H1 (cell line): ENCODE data around the gene MAPKAPK2. TPM values are rescaled to one million over a fixed set of nuclear protein-coding genes. Genes with fewer than 3 reads are reported as not detected.

Experiments used
- CTCF ChIA-PET: fragments of 300-600 bp; sonication (Branson Sonifier 250); formaldehyde crosslinking; loops from one replicate; lab custom pipeline; 2021; ENCODE audit not compliant: partially characterized antibody; lab: Charles Lee
- POLR2A ChIA-PET: fragments of 300-600 bp; sonication (Branson Sonifier 250); formaldehyde crosslinking; loops from one replicate; lab custom pipeline; 2021; ENCODE audit warnings: inconsistent platforms; ENCODE audit not compliant: partially characterized antibody; lab: Charles Lee
- DNase-seq, 2 experiments: peaks; one replicate each; pipeline versions ENCODE4 v3.0.0 to v3.0.0-alpha.2; 2010 to 2022; ENCODE audit warnings: low spot score in 2 of 2, low read depth in 1 of 2, mixed read lengths in 1 of 2
- FAIRE-seq: peaks from 2 replicates; lab custom pipeline; 2011; peaks lifted over from hg19 to GRCh38; lab: Jason Lieb, UNC
- H2AFZ ChIP-seq: 2 replicates; pipeline ENCODE4 v1.8.1; 2012; ENCODE audit warnings: low read length, inconsistent platforms
- H2AK5ac ChIP-seq: 2 replicates; pipeline ENCODE4 v1.6.1; 2013; ENCODE audit warnings: low read depth, low read length
- H2BK120ac ChIP-seq: replicated peaks from 2 replicates; pipeline ENCODE3; 2013; ENCODE audit warnings: low read depth, low read length, inconsistent platforms
- H2BK12ac ChIP-seq: 2 replicates; pipeline ENCODE4 v1.6.1; 2013; ENCODE audit warnings: low read depth, low read length
- H2BK15ac ChIP-seq: 2 replicates; pipeline ENCODE4 v1.6.1; 2013; ENCODE audit warnings: low read length
- H2BK20ac ChIP-seq: 2 replicates; pipeline ENCODE4 v1.6.1; 2013; ENCODE audit warnings: low read length
- H2BK5ac ChIP-seq: 2 replicates; pipeline ENCODE4 v1.6.1; 2013; ENCODE audit warnings: low read depth, low read length
- H3K14ac ChIP-seq: 2 replicates; pipeline ENCODE4 v1.6.1; 2013; ENCODE audit warnings: inconsistent platforms; ENCODE audit not compliant: insufficient read length
- H3K18ac ChIP-seq: 2 replicates; pipeline ENCODE4 v1.6.1; 2013; ENCODE audit warnings: low read length; ENCODE audit errors: extremely low read depth
- H3K23ac ChIP-seq: 2 replicates; pipeline ENCODE4 v1.6.1; 2013; ENCODE audit warnings: inconsistent platforms; ENCODE audit not compliant: insufficient read length
- H3K23me2 ChIP-seq: 2 replicates; pipeline ENCODE4 v1.6.1; 2013; ENCODE audit warnings: low read depth, low read length
- H3K27ac ChIP-seq: 2 replicates; pipeline ENCODE4 v1.6.1; 2011; ENCODE audit warnings: low read depth, low read length, inconsistent platforms
- H3K27me3 ChIP-seq, 4 experiments: replicated peaks in 1 of 4; 1 replicate in 1 of 4; 2 replicates in 3 of 4; pipeline versions ENCODE4 v1.6.1 to v1.8.1; 2011 to 2013; ENCODE audit warnings: low read length in 3 of 4, mild to moderate bottlenecking in 3 of 4, inconsistent platforms in 2 of 4, mixed read lengths in 2 of 4, moderate library complexity in 1 of 4; ENCODE audit not compliant: control insufficient read depth in 3 of 4, insufficient read depth in 3 of 4; ENCODE audit errors: extremely low read depth in 1 of 4
- H3K36me3 ChIP-seq, 4 experiments: 2 replicates each; pipeline versions ENCODE4 v1.6.1 to v1.8.1; 2011 to 2013; ENCODE audit warnings: mild to moderate bottlenecking in 4 of 4, low read length in 3 of 4, moderate library complexity in 2 of 4, control low read depth in 1 of 4, inconsistent platforms in 1 of 4; ENCODE audit not compliant: insufficient read depth in 4 of 4, control insufficient read depth in 2 of 4
- H3K4ac ChIP-seq: replicated peaks from 2 replicates; pipeline ENCODE3; 2013; ENCODE audit warnings: low read length, low read depth, mixed read lengths, inconsistent platforms; ENCODE audit not compliant: insufficient read length
- H3K4me1 ChIP-seq, 4 experiments: replicated peaks in 1 of 4; 1 replicate in 1 of 4; 2 replicates in 3 of 4; pipeline versions ENCODE4 v1.6.1 to v1.8.1; 2011 to 2013; ENCODE audit warnings: low read length in 3 of 4, inconsistent platforms in 2 of 4, mixed read lengths in 1 of 4; ENCODE audit not compliant: insufficient read depth in 4 of 4, control insufficient read depth in 3 of 4
- H3K4me2 ChIP-seq, 2 experiments: 2 replicates each; pipeline versions ENCODE4 v1.6.1 to v1.8.1; 2011 to 2013; ENCODE audit warnings: low read depth in 2 of 2, low read length in 2 of 2, control low read depth in 1 of 2, inconsistent platforms in 1 of 2, mild to moderate bottlenecking in 1 of 2; ENCODE audit not compliant: insufficient read depth in 1 of 2
- H3K4me3 ChIP-seq, 4 experiments: fragments of 200-600, 300-600 bp in 1 of 4; sonication (generic), shearing (Covaris generic), sonication (Bioruptor Twin) in 1 of 4; 2 replicates each; pipeline versions ENCODE4 v1.5.1 to v1.8.1; 2011 to 2016; ENCODE audit warnings: low read length in 4 of 4, low read depth in 3 of 4, control low read depth in 2 of 4, inconsistent platforms in 2 of 4, mild to moderate bottlenecking in 2 of 4, mixed read lengths in 1 of 4, moderate library complexity in 1 of 4; ENCODE audit not compliant: insufficient read depth in 2 of 4; ENCODE audit errors: extremely low read depth in 1 of 4
- H3K56ac ChIP-seq: replicated peaks from 2 replicates; pipeline ENCODE3; 2013; ENCODE audit warnings: low read depth, mild to moderate bottlenecking, mixed read lengths, low read length, inconsistent platforms; ENCODE audit not compliant: insufficient read length
- H3K79me1 ChIP-seq: 2 replicates; pipeline ENCODE4 v1.6.1; 2013; ENCODE audit warnings: low read depth, low read length, control low read depth
- H3K79me2 ChIP-seq, 2 experiments: 2 replicates each; pipeline versions ENCODE4 v1.6.1 to v1.8.1; 2012 to 2013; ENCODE audit warnings: low read length in 2 of 2, mild to moderate bottlenecking in 2 of 2, inconsistent platforms in 1 of 2; ENCODE audit not compliant: insufficient read depth in 2 of 2, control insufficient read depth in 1 of 2
- H3K9ac ChIP-seq, 4 experiments: replicated peaks in 1 of 4; 1 replicate in 1 of 4; 2 replicates in 3 of 4; pipeline versions ENCODE4 v1.6.1 to v1.8.1; 2011 to 2013; ENCODE audit warnings: low read depth in 3 of 4, low read length in 3 of 4, control low read depth in 2 of 4, mild to moderate bottlenecking in 2 of 4, moderate library complexity in 2 of 4, inconsistent platforms in 1 of 4; ENCODE audit errors: extremely low read depth in 1 of 4
- H3K9me3 ChIP-seq, 2 experiments: 2 replicates each; pipeline versions ENCODE4 v1.6.1 to v1.8.1; 2012 to 2013; ENCODE audit warnings: mild to moderate bottlenecking in 2 of 2, moderate library complexity in 2 of 2, control low read depth in 1 of 2, inconsistent platforms in 1 of 2, low read depth in 1 of 2, low read length in 1 of 2, mixed read lengths in 1 of 2; ENCODE audit not compliant: insufficient read depth in 2 of 2
- H4K20me1 ChIP-seq, 2 experiments: replicated peaks in 1 of 2; 2 replicates each; pipeline versions ENCODE3 to v1.8.1; 2011 to 2013; ENCODE audit warnings: inconsistent platforms in 2 of 2, low read length in 2 of 2, mild to moderate bottlenecking in 1 of 2; ENCODE audit not compliant: insufficient read depth in 2 of 2, control insufficient read depth in 1 of 2
- H4K5ac ChIP-seq: 2 replicates; pipeline ENCODE4 v1.6.1; 2013; ENCODE audit warnings: low read length, low read depth, mixed read lengths, inconsistent platforms; ENCODE audit not compliant: insufficient read length
- H4K8ac ChIP-seq: 2 replicates; pipeline ENCODE4 v1.8.0; 2013; ENCODE audit warnings: mild to moderate bottlenecking, moderate library complexity, low read length, inconsistent platforms; ENCODE audit not compliant: insufficient read depth; ENCODE audit errors: extremely low read depth
- H4K91ac ChIP-seq: replicated peaks from 2 replicates; pipeline ENCODE3; 2013; ENCODE audit warnings: low read length, mixed read lengths, inconsistent platforms; ENCODE audit not compliant: insufficient read length
- CHD1 ChIP-seq: IDR thresholded peaks from 2 replicates; pipeline ENCODE4 v1.6.1; 2012; ENCODE audit warnings: low read depth, low read length, improper control_type of control experiment
- CTCF ChIP-seq, 3 experiments: IDR thresholded peaks; 1 replicate in 2 of 3; 2 replicates in 1 of 3; pipeline versions ENCODE4 v1.5.1 to v1.6.1; 2011; ENCODE audit warnings: low read length in 3 of 3, mild to moderate bottlenecking in 3 of 3, inconsistent platforms in 2 of 3, low read depth in 1 of 3, moderate library complexity in 1 of 3; ENCODE audit not compliant: insufficient read depth in 1 of 3; ENCODE audit errors: control extremely low read depth in 1 of 3
- E2F6 ChIP-seq: IDR thresholded peaks from 2 replicates; pipeline ENCODE4 v1.6.1; 2012; ENCODE audit warnings: inconsistent platforms
- EP300 ChIP-seq, 2 experiments: IDR thresholded peaks; 1 replicate in 1 of 2; 2 replicates in 1 of 2; pipeline ENCODE4 v1.6.1; 2011 to 2012; ENCODE audit warnings: low read depth in 2 of 2, low read length in 2 of 2, mild to moderate bottlenecking in 2 of 2, borderline replicate concordance in 1 of 2, inconsistent platforms in 1 of 2, moderate library complexity in 1 of 2
- GTF2F1 ChIP-seq: IDR thresholded peaks from 2 replicates; pipeline ENCODE4 v1.6.1; 2012; ENCODE audit warnings: low read depth, low read length, improper control_type of control experiment, borderline replicate concordance
- SUZ12 ChIP-seq: fragments of 200-600 bp; sonication (generic); IDR thresholded peaks from 2 replicates; pipeline ENCODE4 v1.6.1; 2012; ENCODE audit warnings: mild to moderate bottlenecking, inconsistent platforms, low read length, moderate library complexity, mixed read lengths
- WGBS, 2 experiments: shearing (Covaris generic) in 1 of 2; methylation state at CpG; one replicate each; pipeline versions ENCODE4 v1.1.6 to v1.1.7; 2013 to 2015; ENCODE audit warnings: low lambda C conversion rate in 2 of 2, mixed read lengths in 2 of 2, inconsistent platforms in 1 of 2, low coverage in 1 of 2, missing lambda C conversion rate in 1 of 2; ENCODE audit not compliant: insufficient replicate concordance in 2 of 2, insufficient coverage in 1 of 2, insufficient read length in 1 of 2; ENCODE audit errors: extremely low coverage in 1 of 2, missing lambda C conversion rate in 1 of 2; 5-methylcytosine and 5-hydroxymethylcytosine counted together
- polyA plus RNA-seq, 7 experiments: library from polyadenylated mRNA; depleted of rRNA in 3 of 7; stranded (reverse) in 5 of 7; unstranded in 2 of 7; fragments of >200 nt in 5 of 7; fragments of 200-250 nt in 2 of 7; gene quantifications; 1 replicate in 5 of 7; 2 replicates in 1 of 7; 4 replicates in 1 of 7; pipeline versions ENCODE4 v1.2.1 to v1.2.3, GENCODE V29; 2011 to 2013; ENCODE audit warnings: missing spikeins in 2 of 7, mixed read lengths in 2 of 7
- total RNA-seq: library from RNA; stranded (reverse); fragmentation: NEBNext Ultra II Directional; extraction: Animal tissue kit (Norgen Biotek cat#: 25700); gene quantifications from 2 replicates; pipeline ENCODE4 v1.2.1, GENCODE V29; 2021

MAPKAPK2 gene
- total and polyA plus RNA-seq, 2 of the 8 experiments (the other 6 are each of a cell fraction or from before 2014, with no cell fraction given): 27.5 to 44.9 TPM

GRCh38 chr1:206729507-206729906, 44.8 kb downstream of the MAPKAPK2 start:
- no peak overlapping the region for H2BK12ac ChIP-seq
- H2BK5ac ChIP-seq: no peak overlapping the region
- H3K79me1 ChIP-seq: peaks cover 3% of the 10 kb centered on the region; the same call in 1 of the 2 replicates
- ChIA-PET POLR2A (no interaction called here), CTCF (interaction anchor here (0.9 to 5.7 kb wide), 9 partner anchors 10 to 253 kb away, joined by 3 to 29 read pairs (median 4); partner anchors contain the start of gene EIF2D)
- H3K4me2 ChIP-seq: no peak overlapping the region
- H2BK120ac ChIP-seq: no peak overlapping the region
- no peak overlapping the region for H3K56ac ChIP-seq
- TF ChIP-seq CHD1 (no peak), EP300 (IDR thresholded peaks at IDR 0.05; ENCODE audit: borderline replicate concordance in 1 of 2, low read depth in 2 of 2, low read length in 2 of 2) (no peak), E2F6 (no peak), CTCF (IDR thresholded peaks at IDR 0.05; ENCODE audit: control extremely low read depth in 1 of 3, insufficient read depth in 1 of 3, low read depth in 1 of 3, low read length in 3 of 3) (no peak), SUZ12 (no peak), GTF2F1 (no peak)
- no peak overlapping the region for H2AK5ac ChIP-seq
- H4K5ac ChIP-seq: no peak overlapping the region
- peaks cover 0 to 12% of the 10 kb centered on the region in 2 experiments; a peak in 1 of 4 replicates for H3K79me2 ChIP-seq
- H3K4me3 ChIP-seq: no peak overlapping the region
- H3K14ac ChIP-seq: no peak overlapping the region
- WGBS, 2 experiments: 94% methylated on average over 3 of the region's 3 CpGs; no CpG with 5 or more reads in 1 of the 2 experiments
- H3K23me2 ChIP-seq: no peaks in the 10 kb centered on the region
- H2AFZ ChIP-seq: no peak overlapping the region
- no peak overlapping the region for H3K27ac ChIP-seq
- H4K91ac ChIP-seq: no peak overlapping the region
- FAIRE-seq: no peak
- no peak overlapping the region for H2BK20ac ChIP-seq
- no peak overlapping the region for H3K23ac ChIP-seq
- DNase-seq: no peak
- peaks cover 3 to 17% (median 4%) of the 10 kb centered on the region in 4 experiments; a peak in 4 of 8 replicates for H3K36me3 ChIP-seq
- H2BK15ac ChIP-seq: no peak overlapping the region
- H3K4me1 ChIP-seq: no peaks in the 10 kb centered on the region
- no peak overlapping the region for H3K4ac ChIP-seq
- no peaks in the 10 kb centered on the region for H3K9me3 ChIP-seq
- no peaks in the 10 kb centered on the region for H3K27me3 ChIP-seq
- no peak overlapping the region; the same call in 1 of the 2 replicates for H4K8ac ChIP-seq
- H3K18ac ChIP-seq: no peak overlapping the region
- H3K9ac ChIP-seq: no peak overlapping the region
- peaks cover 10 to 21% of the 10 kb centered on the region in 2 experiments for H4K20me1 ChIP-seq
